Activated CD4-positive, alpha-beta memory T cell treated with anti-CD3 and anti-CD28 coated beads for 36 hours (primary cell): ENCODE results near the gene PRSS23. TPM values are rescaled to one million over a fixed set of nuclear protein-coding genes. Genes with fewer than 3 reads are reported as not detected.
A peak's percentile ranks its signal among the peaks of the same experiment; 100 is the strongest.

Source experiments
- CTCF ChIA-PET: fragments of 350-600 bp; sonication (Branson Sonifier 250); formaldehyde crosslinking; loops from one replicate; lab custom pipeline; 2021; ENCODE audit warnings: antibody characterized with exemption, inconsistent platforms; lab: Charles Lee
- POLR2A ChIA-PET: fragments of 350-600 bp; sonication (Branson Sonifier 250); formaldehyde crosslinking; loops from one replicate; lab custom pipeline; 2021; ENCODE audit warnings: antibody characterized with exemption; lab: Charles Lee
- DNase-seq: peaks from one replicate; pipeline ENCODE4 v3.0.0-alpha.2; 2020
- H3K27ac Mint-ChIP-seq: one replicate; pipeline ENCODE4 v1.8.0; 2021; ENCODE audit warnings: mixed read lengths
- H3K27me3 Mint-ChIP-seq: one replicate; pipeline ENCODE4 v1.8.0; 2021; ENCODE audit warnings: mixed read lengths
- H3K36me3 Mint-ChIP-seq: one replicate; pipeline ENCODE4 v1.8.0; 2021; ENCODE audit warnings: mixed read lengths
- H3K4me1 Mint-ChIP-seq: one replicate; pipeline ENCODE4 v1.8.0; 2021; ENCODE audit warnings: low read depth, mixed read lengths
- H3K4me3 Mint-ChIP-seq: one replicate; pipeline ENCODE4 v1.8.0; 2021; ENCODE audit warnings: mild to moderate bottlenecking, mixed read lengths
- H3K9me3 Mint-ChIP-seq: one replicate; pipeline ENCODE4 v1.8.0; 2021; ENCODE audit warnings: mixed read lengths
- intact Hi-C: fragments of 100-400 bp; cut with micrococcal nuclease; formaldehyde crosslinking; loops from one replicate; pipeline ENCODE4 v1.15.1; 2023
- total RNA-seq, 2 experiments: library from RNA; stranded (reverse); gene quantifications; one replicate each; pipeline ENCODE4 v1.2.3, GENCODE V29; 2021

PRSS23 gene
- total RNA-seq, 2 experiments from 2014 or later: 1.9 to 2.3 TPM

DNA sequence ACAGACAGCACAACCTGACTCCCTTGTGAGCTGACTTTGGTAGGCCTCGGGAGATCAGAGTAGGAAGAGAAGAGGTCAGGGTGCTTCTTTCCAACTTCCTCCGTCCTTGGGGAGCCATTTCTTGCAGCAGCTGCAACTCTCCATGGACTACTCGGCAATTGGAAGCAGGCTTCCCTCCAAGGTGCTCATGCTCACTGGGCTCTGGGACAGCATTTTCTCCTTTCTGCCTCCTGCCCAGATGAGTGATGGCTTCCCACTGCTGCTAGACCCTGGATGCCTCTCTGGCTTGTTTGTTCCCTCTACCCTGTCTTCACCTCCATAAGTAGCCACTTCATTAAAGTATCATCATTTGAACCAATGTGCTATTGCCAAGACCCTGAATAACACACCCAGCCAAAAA, 8.2 kb upstream of the PRSS23 start:
- ChIA-PET POLR2A (no interaction called here), CTCF (interaction anchor here (1.1 to 1.9 kb wide), 2 partner anchors 11 to 183 kb away, joined by 3 to 4 read pairs; no protein-coding TSS in a partner anchor)
- DNase-seq: no peak
- no peak overlapping the region for H3K4me3 Mint-ChIP-seq
- intact Hi-C loops: no loop called here
- no peaks in the 10 kb centered on the region for H3K9me3 Mint-ChIP-seq
- no peak overlapping the region for H3K27ac Mint-ChIP-seq
- peaks cover 30% of the 10 kb centered on the region for H3K27me3 Mint-ChIP-seq
- no peaks in the 10 kb centered on the region for H3K4me1 Mint-ChIP-seq
- no peaks in the 10 kb centered on the region for H3K36me3 Mint-ChIP-seq

- no peak for DNase-seq
- Mint-ChIP-seq H3K4me3 (no peak overlapping the region), H3K9me3 (no peaks in the 10 kb centered on the region), H3K27me3 (peaks cover 29% of the 10 kb centered on the region), H3K27ac (no peak overlapping the region), H3K36me3 (no peaks in the 10 kb centered on the region), H3K4me1 (no peaks in the 10 kb centered on the region)
- ChIA-PET CTCF (interaction anchor here (1.9 kb wide), 1 partner anchor 185 kb away, joined by 4 read pairs; no protein-coding TSS in a partner anchor), POLR2A (no interaction called here)
- intact Hi-C loops: no loop called here
Observed at GRCh38 chr11:86793307-86793706, 7.0 kb upstream of the PRSS23 start.

DNA sequence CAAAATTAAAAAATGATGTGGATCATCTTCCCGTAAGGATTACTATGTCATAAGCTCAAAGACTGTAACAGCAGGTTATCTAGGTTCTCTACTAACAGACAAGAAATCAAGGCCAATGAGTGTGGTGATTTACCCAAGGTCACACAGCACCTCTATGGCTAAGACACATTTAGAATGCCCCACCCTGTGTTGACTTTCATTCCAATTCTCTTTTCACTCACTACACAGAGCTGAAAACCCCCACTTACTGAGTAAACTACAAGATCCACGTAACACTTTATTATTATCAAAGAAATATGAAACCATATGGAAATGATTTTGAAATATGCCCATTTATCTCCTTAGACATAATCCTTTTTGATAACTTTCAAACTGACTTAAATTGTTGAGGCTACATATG, 4.8 kb upstream of the PRSS23 start:
- H3K4me3 Mint-ChIP-seq: no peak overlapping the region
- ChIA-PET POLR2A (no interaction called here), CTCF (no interaction called here)
- no peaks in the 10 kb centered on the region for H3K9me3 Mint-ChIP-seq
- H3K36me3 Mint-ChIP-seq: no peaks in the 10 kb centered on the region
- H3K4me1 Mint-ChIP-seq: no peaks in the 10 kb centered on the region
- no peak overlapping the region for H3K27ac Mint-ChIP-seq
- H3K27me3 Mint-ChIP-seq: peaks cover 31% of the 10 kb centered on the region
- no peak for DNase-seq
- intact Hi-C loops: no loop called here

- Mint-ChIP-seq H3K27me3 (peaks cover 35% of the 10 kb centered on the region), H3K27ac (no peak overlapping the region), H3K4me3 (no peak overlapping the region), H3K4me1 (peaks cover 4% of the 10 kb centered on the region), H3K36me3 (no peaks in the 10 kb centered on the region), H3K9me3 (no peaks in the 10 kb centered on the region)
- intact Hi-C loops: no loop called here
- ChIA-PET POLR2A (no interaction called here), CTCF (no interaction called here)
- DNase-seq: no peak
Observed at GRCh38 chr11:86795949-86796348, 4.4 kb upstream of the PRSS23 start.

- POLR2A ChIA-PET: no interaction called here
- Mint-ChIP-seq H3K4me1 (peaks cover 12% of the 10 kb centered on the region), H3K27me3 (peaks cover 45% of the 10 kb centered on the region), H3K36me3 (no peaks in the 10 kb centered on the region), H3K9me3 (no peaks in the 10 kb centered on the region), H3K27ac (no peak overlapping the region), H3K4me3 (no peak overlapping the region)
- CTCF ChIA-PET: no interaction called here
- no peak for DNase-seq
- intact Hi-C loops: no loop called here
Observed at GRCh38 chr11:86797133-86797532, 3.2 kb upstream of the PRSS23 start.

- no peaks in the 10 kb centered on the region for H3K36me3 Mint-ChIP-seq
- intact Hi-C loops: no loop called here
- H3K27me3 Mint-ChIP-seq: peaks cover 45% of the 10 kb centered on the region
- no peaks in the 10 kb centered on the region for H3K9me3 Mint-ChIP-seq
- ChIA-PET POLR2A (no interaction called here), CTCF (interaction anchor here (1.5 to 1.8 kb wide), 2 partner anchors 15 to 191 kb away, joined by 3 to 8 read pairs; no protein-coding TSS in a partner anchor)
- no peak for DNase-seq
- no peak overlapping the region for H3K4me3 Mint-ChIP-seq
- peaks cover 30% of the 10 kb centered on the region for H3K4me1 Mint-ChIP-seq
- no peak overlapping the region for H3K27ac Mint-ChIP-seq
Observed at GRCh38 chr11:86798988-86799387, 1.4 kb upstream of the PRSS23 start.

DNA sequence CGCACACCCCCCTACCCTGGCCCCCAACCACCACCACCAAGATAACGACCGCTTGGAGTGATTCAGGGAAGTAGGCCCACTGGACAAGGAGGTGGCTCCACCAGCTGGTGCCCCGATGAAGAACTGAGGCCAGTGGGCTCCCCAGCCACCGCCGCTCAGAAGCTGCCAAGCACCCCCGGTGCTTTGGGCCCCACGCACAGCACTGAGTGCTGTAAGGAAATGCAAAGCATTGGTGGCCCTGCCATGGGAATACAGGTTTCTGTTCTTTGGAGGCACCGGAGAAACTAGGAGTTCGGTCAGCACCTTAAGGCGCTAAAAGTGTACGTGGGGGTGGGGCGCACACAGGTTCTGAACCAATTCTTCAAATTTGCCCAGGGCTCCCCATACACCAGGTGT, 664 bp upstream of the PRSS23 start:
- H3K4me1 Mint-ChIP-seq: peaks cover 33% of the 10 kb centered on the region
- H3K27me3 Mint-ChIP-seq: peaks cover 48% of the 10 kb centered on the region
- no peaks in the 10 kb centered on the region for H3K9me3 Mint-ChIP-seq
- ChIA-PET POLR2A (no interaction called here), CTCF (interaction anchor here (1.5 to 1.8 kb wide), 2 partner anchors 14 to 191 kb away, joined by 3 to 8 read pairs; no protein-coding TSS in a partner anchor)
- no peak for DNase-seq
- intact Hi-C loops: loop anchor here (10.0 kb wide), 3 partner anchors 575 to 1535 kb away; partner anchors contain the start of gene CTSC
- H3K36me3 Mint-ChIP-seq: no peaks in the 10 kb centered on the region
- H3K4me3 Mint-ChIP-seq: peak overlapping the region; percentile 45
- H3K27ac Mint-ChIP-seq: no peak overlapping the region

GRCh38 chr11:86800960-86801272, 574 bp downstream of the PRSS23 start:
- H3K9me3 Mint-ChIP-seq: no peaks in the 10 kb centered on the region
- DNase-seq: no peak
- H3K36me3 Mint-ChIP-seq: no peaks in the 10 kb centered on the region
- ChIA-PET CTCF (interaction anchor here (1.4 kb wide), 1 partner anchor 192 kb away, joined by 3 read pairs; no protein-coding TSS in a partner anchor), POLR2A (no interaction called here)
- intact Hi-C loops: loop anchor here (1.0 to 10.0 kb wide), 4 partner anchors 211 to 1534 kb away; partner anchors contain the start of gene CTSC
- H3K27me3 Mint-ChIP-seq: peaks cover 45% of the 10 kb centered on the region
- peaks cover 45% of the 10 kb centered on the region for H3K4me1 Mint-ChIP-seq
- H3K4me3 Mint-ChIP-seq: peak overlapping the region; percentile 69
- H3K27ac Mint-ChIP-seq: no peak overlapping the region

GRCh38 chr11:86801364-86801763, 1.0 kb downstream of the PRSS23 start:
- H3K27ac Mint-ChIP-seq: no peak overlapping the region
- no peaks in the 10 kb centered on the region for H3K9me3 Mint-ChIP-seq
- peaks cover 43% of the 10 kb centered on the region for H3K27me3 Mint-ChIP-seq
- H3K4me3 Mint-ChIP-seq: no peak overlapping the region
- POLR2A ChIA-PET: no interaction called here
- peaks cover 50% of the 10 kb centered on the region for H3K4me1 Mint-ChIP-seq
- H3K36me3 Mint-ChIP-seq: no peaks in the 10 kb centered on the region
- intact Hi-C loops: loop anchor here (1.0 to 10.0 kb wide), 4 partner anchors 211 to 1533 kb away; partner anchors contain the start of gene CTSC
- CTCF ChIA-PET: interaction anchor here (1.4 kb wide), 1 partner anchor 193 kb away, joined by 3 read pairs; no protein-coding TSS in a partner anchor
- DNase-seq: no peak

DNA sequence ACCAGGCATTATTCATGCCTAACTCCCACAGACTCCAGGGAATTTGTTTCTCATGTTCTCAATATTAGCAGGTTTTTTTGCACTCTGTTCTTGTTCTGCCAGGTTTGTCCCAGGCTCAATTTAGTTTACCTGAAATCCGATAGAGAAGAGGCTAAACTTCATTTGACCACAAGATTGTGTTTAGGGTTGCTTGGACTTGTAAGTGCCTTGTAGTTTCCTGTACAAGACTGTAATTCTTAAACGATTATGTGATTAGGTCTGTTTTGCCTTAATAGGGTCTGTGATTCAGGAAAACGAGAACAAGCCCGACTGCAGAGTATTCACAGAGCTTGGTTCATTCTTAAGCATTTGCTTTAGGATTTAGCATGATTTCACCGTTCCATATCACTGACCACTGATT, 1.8 kb downstream of the PRSS23 start:
- H3K36me3 Mint-ChIP-seq: no peaks in the 10 kb centered on the region
- H3K9me3 Mint-ChIP-seq: no peaks in the 10 kb centered on the region
- H3K4me3 Mint-ChIP-seq: no peak overlapping the region
- intact Hi-C loops: loop anchor here (1.0 to 10.0 kb wide), 6 partner anchors 59 to 1533 kb away; partner anchors contain the start of gene CTSC
- H3K4me1 Mint-ChIP-seq: peaks cover 56% of the 10 kb centered on the region
- no peak for DNase-seq
- ChIA-PET POLR2A (no interaction called here), CTCF (no interaction called here)
- no peak overlapping the region for H3K27ac Mint-ChIP-seq
- peaks cover 48% of the 10 kb centered on the region for H3K27me3 Mint-ChIP-seq

GRCh38 chr11:86802601-86803051, 2.3 kb downstream of the PRSS23 start:
- Mint-ChIP-seq H3K4me1 (peaks cover 57% of the 10 kb centered on the region), H3K4me3 (no peak overlapping the region), H3K36me3 (no peaks in the 10 kb centered on the region), H3K9me3 (no peaks in the 10 kb centered on the region), H3K27ac (no peak overlapping the region), H3K27me3 (peaks cover 51% of the 10 kb centered on the region)
- POLR2A ChIA-PET: no interaction called here
- peak; percentile 27 for DNase-seq
- intact Hi-C loops: loop anchor here (1.0 to 10.0 kb wide), 6 partner anchors 59 to 1532 kb away; partner anchors contain the start of gene CTSC
- CTCF ChIA-PET: interaction anchor here (1.4 kb wide), 1 partner anchor 194 kb away, joined by 7 read pairs; no protein-coding TSS in a partner anchor

DNA sequence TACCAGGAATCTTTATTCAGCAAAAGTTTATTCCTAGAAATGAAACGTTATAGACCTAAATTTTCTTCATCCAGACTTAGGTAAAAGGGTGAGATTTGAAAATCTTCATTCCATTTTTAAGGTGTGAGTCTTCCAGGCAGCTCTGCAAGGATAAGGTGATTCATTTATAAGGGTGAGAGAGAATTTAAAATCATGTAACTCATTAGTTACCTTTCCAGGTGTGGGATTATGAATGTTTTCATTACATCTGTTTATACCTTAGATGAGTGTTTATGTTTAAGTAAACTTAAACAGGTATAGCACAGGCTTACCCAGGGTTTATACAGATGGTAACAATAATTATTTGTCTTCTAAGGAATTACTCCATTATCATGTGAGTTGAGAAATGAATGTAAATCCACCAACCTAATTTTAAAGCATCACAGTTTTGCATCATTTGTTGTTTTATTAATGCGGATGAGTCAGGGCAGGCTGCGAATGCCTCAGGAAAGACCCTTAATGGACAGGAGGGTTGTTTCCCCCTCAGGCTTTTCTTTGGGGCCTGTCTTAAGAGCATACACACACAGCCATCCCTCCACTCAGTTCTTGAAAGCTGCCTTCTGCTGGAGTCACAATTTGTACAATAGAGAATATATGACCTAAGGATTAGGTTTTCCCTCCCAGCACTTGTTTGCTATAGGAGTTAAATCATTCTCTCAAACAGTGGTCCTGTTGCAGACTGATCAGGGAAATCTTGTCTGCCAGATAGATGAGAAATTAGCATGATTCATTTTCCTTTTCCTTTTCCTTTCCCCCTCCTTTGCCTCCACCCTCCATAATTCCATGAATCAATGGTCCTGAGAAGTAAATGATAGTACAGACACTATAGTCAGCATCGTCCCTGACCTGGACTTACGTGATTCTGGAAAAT, 3.0 kb downstream of the PRSS23 start:
- no peak overlapping the region for H3K4me3 Mint-ChIP-seq
- peaks cover 57% of the 10 kb centered on the region for H3K4me1 Mint-ChIP-seq
- no peak overlapping the region for H3K27ac Mint-ChIP-seq
- ChIA-PET CTCF (interaction anchor here (1.4 kb wide), 1 partner anchor 195 kb away, joined by 7 read pairs; no protein-coding TSS in a partner anchor), POLR2A (interaction anchor here (0.6 to 1.0 kb wide), 2 partner anchors 178 to 210 kb away, joined by 3 read pairs; no protein-coding TSS in a partner anchor)
- H3K36me3 Mint-ChIP-seq: no peaks in the 10 kb centered on the region
- H3K9me3 Mint-ChIP-seq: no peaks in the 10 kb centered on the region
- DNase-seq: no peak
- peaks cover 50% of the 10 kb centered on the region for H3K27me3 Mint-ChIP-seq
- intact Hi-C loops: loop anchor here (10.0 kb wide), 3 partner anchors 579 to 1531 kb away; partner anchors contain the start of gene CTSC
